Measurements from ENCODE around the gene NAA50.

Gene NAA50

GRCh38 chr3:113745756-113746547, at the start of gene NAA50:
NAA50 (minus strand) TSS chr3:113746249; CDS start chr3:113745949, 300 bp downstream.
- peak; percentile 75 to 89 (median 87) for DNase-seq (ENCODE audit: low read depth in 4 of 4, low spot score in 1 of 4)

GRCh38 chr3:113795693-113796092, 49.6 kb upstream of the NAA50 start:
- DNase-seq (ENCODE audit: low read depth in 4 of 4, low spot score in 1 of 4), result no peak

- DNase-seq (ENCODE audit: low read depth in 4 of 4, low spot score in 1 of 4), result no peak
Measured at GRCh38 chr3:113794526-113794925, 48.5 kb upstream of the NAA50 start.

GRCh38 chr3:113791381-113791780, 45.3 kb upstream of the NAA50 start:
- DNase-seq (ENCODE audit: low read depth in 4 of 4, low spot score in 1 of 4), result no peak

- DNase-seq (ENCODE audit: low read depth in 4 of 4, low spot score in 1 of 4), result no peak
Measured at GRCh38 chr3:113783980-113784379, 37.9 kb upstream of the NAA50 start.

- no peak for DNase-seq (ENCODE audit: low read depth in 4 of 4, low spot score in 1 of 4)
Measured at GRCh38 chr3:113783463-113783862, 37.4 kb upstream of the NAA50 start.

GRCh38 chr3:113776564-113776963, 30.5 kb upstream of the NAA50 start:
- DNase-seq (ENCODE audit: low read depth in 4 of 4, low spot score in 1 of 4), result no peak

GRCh38 chr3:113775516-113775915, 29.5 kb upstream of the NAA50 start:
- DNase-seq (ENCODE audit: low read depth in 4 of 4, low spot score in 1 of 4), result no peak

GRCh38 chr3:113773381-113773780, 27.3 kb upstream of the NAA50 start:
- DNase-seq (ENCODE audit: low read depth in 4 of 4, low spot score in 1 of 4), result no peak

- no peak for DNase-seq (ENCODE audit: low read depth in 4 of 4, low spot score in 1 of 4)
Measured at GRCh38 chr3:113771993-113772392, 25.9 kb upstream of the NAA50 start.

- no peak for DNase-seq (ENCODE audit: low read depth in 4 of 4, low spot score in 1 of 4)
Measured at GRCh38 chr3:113769551-113769950, 23.5 kb upstream of the NAA50 start.

- DNase-seq (ENCODE audit: low read depth in 4 of 4, low spot score in 1 of 4), result no peak
Measured at GRCh38 chr3:113764698-113765097, 18.6 kb upstream of the NAA50 start.

GRCh38 chr3:113758389-113759024, 12.5 kb upstream of the NAA50 start:
- no peak for DNase-seq (ENCODE audit: low read depth in 4 of 4, low spot score in 1 of 4)

- DNase-seq (ENCODE audit: low read depth in 4 of 4, low spot score in 1 of 4), result no peak
Measured at GRCh38 chr3:113754494-113755159, 8.6 kb upstream of the NAA50 start.

GRCh38 chr3:113753376-113753985, 7.4 kb upstream of the NAA50 start:
- DNase-seq (ENCODE audit: low read depth in 4 of 4, low spot score in 1 of 4), result no peak

GRCh38 chr3:113751141-113751540, 5.1 kb upstream of the NAA50 start:
- DNase-seq (ENCODE audit: low read depth in 4 of 4, low spot score in 1 of 4), result no peak

- DNase-seq (ENCODE audit: low read depth in 4 of 4, low spot score in 1 of 4), result peak in 3 of 4 experiments; percentile 5 to 33 (median 7)
Measured at GRCh38 chr3:113747283-113748046, 1.4 kb upstream of the NAA50 start.

- DNase-seq (ENCODE audit: low read depth in 4 of 4, low spot score in 1 of 4), result peak; percentile 57 to 75 (median 66)
Measured at GRCh38 chr3:113746548-113747282, 666 bp upstream of the NAA50 start, which contains the start of gene ATP6V1A. ATP6V1A (plus strand) TSS chr3:113747035; CDS start chr3:113778754, 31,719 bp downstream.

GRCh38 chr3:113744941-113745755, 901 bp downstream of the NAA50 start:
- peak; percentile 45 to 70 (median 50) for DNase-seq (ENCODE audit: low read depth in 4 of 4, low spot score in 1 of 4)
